Measurements from ENCODE around the gene PROK2. TPM values are rescaled to one million over a fixed set of nuclear protein-coding genes. Genes with fewer than 3 reads are reported as not detected.

Gene PROK2
- total RNA-seq, 1 donor from 2014 or later: not detected

DNA sequence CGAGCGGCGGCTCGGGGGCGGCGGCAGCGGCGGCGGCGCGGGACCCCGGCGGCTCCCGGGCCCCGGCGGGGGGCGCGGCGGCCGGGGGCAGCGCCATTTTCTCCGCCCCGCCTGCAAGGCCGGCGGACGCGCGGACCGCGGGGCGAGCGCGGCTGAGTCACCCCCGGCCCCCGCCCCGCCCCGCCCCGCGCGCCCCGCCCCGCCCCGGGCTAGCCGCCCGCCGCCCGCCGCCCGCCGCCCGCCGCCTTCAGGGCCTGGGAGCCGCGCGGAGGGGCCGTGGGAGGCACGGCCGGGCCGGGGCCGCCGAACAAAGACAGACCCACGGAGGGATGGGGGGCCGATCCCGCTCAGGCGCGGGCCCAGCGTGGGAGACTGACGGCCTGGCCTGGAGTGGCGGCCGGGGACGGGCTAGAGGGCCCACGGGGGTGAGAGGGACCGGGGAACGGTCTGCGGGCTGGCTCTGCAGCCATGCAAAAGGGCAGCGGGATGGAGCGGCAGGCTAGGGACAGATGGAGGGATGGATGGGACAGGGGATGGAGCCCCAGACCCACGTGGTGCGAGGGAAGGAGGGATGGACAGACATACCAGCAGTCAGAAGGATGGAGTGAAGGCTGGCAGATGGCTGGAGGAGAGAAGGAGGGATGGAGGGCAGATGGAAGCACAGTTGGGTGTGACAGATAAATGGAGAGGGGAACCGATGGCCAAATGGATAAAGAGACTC lies 59.5 kb downstream of the PROK2 start, which contains the start of gene EIF4E3:
Gene EIF4E3 (minus strand): TSS at position 132 of the 721 bp plus-strand sequence. CDS start 35 bp downstream, at position 97.
- FAIRE-seq: no peak
- DNase-seq (ENCODE audit: low read depth): no peak
- Histone ChIP-seq H3K27me3 (ENCODE audit: control insufficient read depth, insufficient read depth, low read length) (peaks cover 6% of the 10 kb centered on the region), H3K36me3 (ENCODE audit: control insufficient read depth, insufficient read depth, low read length) (no peaks in the 10 kb centered on the region), H3K4me3 (ENCODE audit: low read depth, low read length) (peak within 1 kb of the TSS; percentile 75)
- TF ChIP-seq, protein P1, sequence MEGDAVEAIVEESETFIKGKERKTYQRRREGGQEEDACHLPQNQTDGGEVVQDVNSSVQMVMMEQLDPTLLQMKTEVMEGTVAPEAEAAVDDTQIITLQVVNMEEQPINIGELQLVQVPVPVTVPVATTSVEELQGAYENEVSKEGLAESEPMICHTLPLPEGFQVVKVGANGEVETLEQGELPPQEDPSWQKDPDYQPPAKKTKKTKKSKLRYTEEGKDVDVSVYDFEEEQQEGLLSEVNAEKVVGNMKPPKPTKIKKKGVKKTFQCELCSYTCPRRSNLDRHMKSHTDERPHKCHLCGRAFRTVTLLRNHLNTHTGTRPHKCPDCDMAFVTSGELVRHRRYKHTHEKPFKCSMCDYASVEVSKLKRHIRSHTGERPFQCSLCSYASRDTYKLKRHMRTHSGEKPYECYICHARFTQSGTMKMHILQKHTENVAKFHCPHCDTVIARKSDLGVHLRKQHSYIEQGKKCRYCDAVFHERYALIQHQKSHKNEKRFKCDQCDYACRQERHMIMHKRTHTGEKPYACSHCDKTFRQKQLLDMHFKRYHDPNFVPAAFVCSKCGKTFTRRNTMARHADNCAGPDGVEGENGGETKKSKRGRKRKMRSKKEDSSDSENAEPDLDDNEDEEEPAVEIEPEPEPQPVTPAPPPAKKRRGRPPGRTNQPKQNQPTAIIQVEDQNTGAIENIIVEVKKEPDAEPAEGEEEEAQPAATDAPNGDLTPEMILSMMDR (IDR thresholded peaks at IDR 0.05; ENCODE audit: insufficient read depth, low read length, severe bottlenecking): no peak

DNA sequence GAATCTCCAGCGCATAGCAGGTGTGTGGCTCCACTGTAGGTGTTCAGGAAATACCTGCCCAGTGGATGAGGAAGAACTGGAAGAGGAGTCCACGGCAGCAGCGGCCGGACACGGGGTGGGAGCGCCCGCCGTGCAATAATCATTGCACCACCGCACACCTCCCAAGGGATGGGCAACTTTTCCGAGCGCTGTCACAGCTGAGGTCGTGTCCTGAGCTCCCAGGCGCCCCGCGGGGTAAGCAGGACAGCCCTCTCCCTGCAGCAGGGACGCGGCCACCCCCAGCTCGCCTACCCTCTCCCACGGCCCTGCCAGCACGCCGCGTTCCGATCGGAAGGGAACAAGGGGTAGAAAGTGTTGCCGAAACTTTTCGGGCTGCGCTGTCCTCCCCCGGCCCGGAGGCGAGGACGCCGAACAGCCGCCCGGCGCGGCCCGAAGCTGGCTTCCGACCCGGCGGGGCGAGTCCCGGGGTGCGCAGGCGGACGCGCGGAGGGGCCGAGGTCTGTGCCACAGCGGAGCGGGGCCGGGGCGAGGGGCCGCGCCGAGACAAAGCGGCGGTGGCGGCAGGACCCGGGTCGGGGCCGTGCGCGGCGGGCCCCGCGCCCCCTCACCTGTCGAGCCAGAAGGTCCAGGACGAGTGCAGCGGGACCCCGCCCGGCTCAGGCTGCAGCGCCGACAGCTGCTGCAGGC lies 60.2 kb downstream of the PROK2 start:
- DNase-seq (ENCODE audit: low read depth): peak; percentile 12
- Histone ChIP-seq H3K27me3 (ENCODE audit: control insufficient read depth, insufficient read depth, low read length) (peaks cover 6% of the 10 kb centered on the region), H3K4me3 (ENCODE audit: low read depth, low read length) (peak overlapping the region; percentile 75), H3K36me3 (ENCODE audit: control insufficient read depth, insufficient read depth, low read length) (no peaks in the 10 kb centered on the region)
- TF ChIP-seq, protein P1 (IDR thresholded peaks at IDR 0.05; ENCODE audit: insufficient read depth, low read length, severe bottlenecking): no peak
- no peak for FAIRE-seq

DNA sequence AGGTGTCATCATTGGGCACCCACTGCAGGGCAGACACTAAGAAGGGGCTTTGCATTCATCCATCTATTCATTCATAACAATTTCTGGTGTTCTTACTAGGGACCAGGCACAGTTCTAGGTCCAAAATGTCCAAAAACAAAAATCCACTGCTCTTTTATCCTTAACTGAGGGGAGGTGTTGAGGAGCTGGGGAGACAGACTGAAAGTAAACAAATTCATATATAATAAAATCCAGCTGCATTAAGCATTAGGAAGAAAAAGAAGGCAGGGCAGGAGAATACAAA lies 60.8 kb downstream of the PROK2 start:
- Histone ChIP-seq H3K36me3 (ENCODE audit: control insufficient read depth, insufficient read depth, low read length) (no peaks in the 10 kb centered on the region), H3K4me3 (ENCODE audit: low read depth, low read length) (peak overlapping the region; percentile 75), H3K27me3 (ENCODE audit: control insufficient read depth, insufficient read depth, low read length) (peaks cover 6% of the 10 kb centered on the region)
- no peak for FAIRE-seq
- DNase-seq (ENCODE audit: low read depth): no peak
- TF ChIP-seq, protein P1 (IDR thresholded peaks at IDR 0.05; ENCODE audit: insufficient read depth, low read length, severe bottlenecking): no peak

DNA sequence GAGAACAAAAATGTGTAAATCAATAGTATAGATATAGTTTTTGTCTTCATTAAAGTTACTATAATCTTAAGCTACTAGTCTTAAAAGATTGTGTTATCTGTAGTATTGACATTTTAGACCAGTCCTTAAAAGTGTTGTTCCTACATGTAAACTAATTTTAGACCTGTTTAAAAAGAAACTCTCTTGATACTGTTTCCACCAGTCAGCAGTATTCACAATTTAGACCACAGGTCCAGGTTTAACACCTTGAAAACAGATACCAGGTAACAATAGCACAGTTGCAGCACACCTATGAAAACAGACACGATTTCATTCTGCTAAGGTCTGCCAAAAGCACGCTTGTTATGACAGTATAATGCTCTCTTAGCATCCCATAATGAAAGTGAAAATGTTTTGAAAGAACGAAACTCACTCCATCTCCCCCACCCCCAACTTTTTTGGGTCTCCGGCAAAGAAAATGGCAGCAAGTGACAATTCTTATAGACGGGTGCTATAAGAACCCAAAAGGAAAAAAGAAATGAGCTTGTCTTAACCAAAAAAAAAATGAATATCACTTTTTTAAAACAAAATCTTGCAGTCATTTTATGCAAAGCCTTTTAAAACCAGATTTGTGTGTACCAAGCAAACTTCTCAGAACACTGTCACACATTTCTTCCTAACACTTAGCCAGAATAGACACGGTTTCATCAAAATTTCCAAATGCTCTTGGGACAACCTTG lies 61.3 kb downstream of the PROK2 start:
- no peak for FAIRE-seq
- peaks cover 6% of the 10 kb centered on the region for H3K27me3 ChIP-seq (ENCODE audit: control insufficient read depth, insufficient read depth, low read length)
- DNase-seq (ENCODE audit: low read depth): no peak
- TF ChIP-seq, protein P1 (IDR thresholded peaks at IDR 0.05; ENCODE audit: insufficient read depth, low read length, severe bottlenecking): no peak
- no peak overlapping the region for H3K4me3 ChIP-seq (ENCODE audit: low read depth, low read length)
- no peaks in the 10 kb centered on the region for H3K36me3 ChIP-seq (ENCODE audit: control insufficient read depth, insufficient read depth, low read length)

DNA sequence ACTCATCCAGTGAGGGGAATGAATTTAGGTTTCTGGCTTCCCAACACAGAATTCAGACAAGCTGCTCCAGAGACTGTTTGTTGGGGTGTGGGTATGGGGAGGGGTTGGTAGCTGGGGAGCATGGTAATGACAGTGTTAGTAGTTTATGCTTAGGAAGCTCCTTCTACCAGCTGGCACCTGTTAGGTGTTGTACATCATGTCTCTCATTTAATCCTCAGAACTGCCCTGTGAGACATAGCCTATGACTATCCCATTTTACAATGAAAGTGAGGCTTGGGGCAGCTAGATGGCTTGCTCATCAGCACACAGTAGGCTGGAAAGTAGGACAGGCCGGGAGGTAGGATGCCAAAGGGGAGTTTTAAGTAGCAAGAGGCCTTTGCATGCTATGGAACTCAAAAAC lies 62.3 kb downstream of the PROK2 start:
- peaks cover 6% of the 10 kb centered on the region for H3K27me3 ChIP-seq (ENCODE audit: control insufficient read depth, insufficient read depth, low read length)
- H3K36me3 ChIP-seq (ENCODE audit: control insufficient read depth, insufficient read depth, low read length): no peaks in the 10 kb centered on the region
- FAIRE-seq (no peak), DNase-seq (ENCODE audit: low read depth) (no peak)
- no peak overlapping the region for H3K4me3 ChIP-seq (ENCODE audit: low read depth, low read length)
- TF ChIP-seq, protein P1 (IDR thresholded peaks at IDR 0.05; ENCODE audit: insufficient read depth, low read length, severe bottlenecking): no peak

Other genes starting within 250 kb of the PROK2 start
- gene FOXP1, start 201.4 kb downstream of the PROK2 start, total RNA-seq: 33.2 and 33.3 TPM in 2 replicates
- 2.1 and 3.1 TPM in 2 replicates for gene EIF4E3, start 59.7 kb downstream of the PROK2 start, total RNA-seq
- gene GPR27, start 31.3 kb downstream of the PROK2 start, total RNA-seq: 0.38 and 0.53 TPM in 2 replicates

All from bronchial epithelial cell (primary cell).